GF-D8 (cell line): ENCODE measurements around the gene SNRNP48.

Experiments
- DNase-seq: peaks from one replicate; lab custom pipeline; 2025; lab: John Stamatoyannopoulos, UW

SNRNP48 gene

GRCh38 chr6:7594579-7595125 is 4.7 kb downstream of the SNRNP48 start:
- DNase-seq = no peak

- no peak for DNase-seq
Measured at GRCh38 chr6:7604003-7604402, 14.0 kb downstream of the SNRNP48 start.

GRCh38 chr6:7604506-7604905 is 14.5 kb downstream of the SNRNP48 start:
- no peak for DNase-seq

- no peak for DNase-seq
Measured at GRCh38 chr6:7615611-7616383, 25.8 kb downstream of the SNRNP48 start.

- no peak for DNase-seq
Measured at GRCh38 chr6:7617801-7618764, 28.1 kb downstream of the SNRNP48 start.

GRCh38 chr6:7621761-7622160 is 31.8 kb downstream of the SNRNP48 start:
- no peak for DNase-seq

GRCh38 chr6:7624796-7625710 is 35.1 kb downstream of the SNRNP48 start:
- DNase-seq = peak; percentile 3

- DNase-seq = no peak
Measured at GRCh38 chr6:7628479-7628878, 38.5 kb downstream of the SNRNP48 start.

GRCh38 chr6:7628909-7629308 is 38.9 kb downstream of the SNRNP48 start:
- no peak for DNase-seq

GRCh38 chr6:7629321-7629720 is 39.3 kb downstream of the SNRNP48 start:
- no peak for DNase-seq

- DNase-seq = no peak
Measured at GRCh38 chr6:7630792-7631191, 40.8 kb downstream of the SNRNP48 start.

- no peak for DNase-seq
Measured at GRCh38 chr6:7631466-7631865, 41.5 kb downstream of the SNRNP48 start.

GRCh38 chr6:7632501-7633290 is 42.7 kb downstream of the SNRNP48 start:
- no peak for DNase-seq

GRCh38 chr6:7633361-7633760 is 43.4 kb downstream of the SNRNP48 start:
- DNase-seq = no peak

GRCh38 chr6:7636151-7636550 is 46.2 kb downstream of the SNRNP48 start:
- DNase-seq = no peak

GRCh38 chr6:7637533-7637932 is 47.5 kb downstream of the SNRNP48 start:
- no peak for DNase-seq

- DNase-seq = no peak
Measured at GRCh38 chr6:7639427-7639826, 49.4 kb downstream of the SNRNP48 start.

- DNase-seq = no peak
Measured at GRCh38 chr6:7640016-7640415, 50.0 kb downstream of the SNRNP48 start.

GRCh38 chr6:7640607-7641577 is 50.9 kb downstream of the SNRNP48 start:
- DNase-seq = no peak

- no peak for DNase-seq
Measured at GRCh38 chr6:7642791-7643190, 52.8 kb downstream of the SNRNP48 start.
